ENCODE data around the gene MIA3. TPM values are rescaled to one million over a fixed set of nuclear protein-coding genes. Genes with fewer than 3 reads are reported as not detected.

MIA3 gene
- total and polyA plus RNA-seq, 11 donors: 20.2 to 71.1 (median 58.9) TPM

- no peaks in the 10 kb centered on the region for H3K9me3 ChIP-seq
- no peak for TF ChIP-seq CTCF (IDR thresholded peaks at IDR 0.05)
- no peak for TF ChIP-seq POLR2A (IDR thresholded peaks at IDR 0.05)
- H3K27ac ChIP-seq: peak overlapping the region in 2 of 12 donors; percentile 97 to 98
- 63 to 77% (median 72%) methylated on average over 5 of the region's 5 CpGs for WGBS, 4 donors
- no peak overlapping the region for H3K4me3 ChIP-seq
- peaks cover 0 to 37% (median 26%) of the 10 kb centered on the region in 12 donors for H3K4me1 ChIP-seq
- ATAC-seq (no peak), DNase-seq (no peak)
- peaks cover 0 to 1% (median 0%) of the 10 kb centered on the region in 9 donors for H3K36me3 ChIP-seq
- intact Hi-C loops (cut with DNase I): loop anchor here in 5 of 10 donors (5.0 to 10.0 kb wide), 4 partner anchors 65 to 245 kb away; no protein-coding TSS in a partner anchor
- H3K27me3 ChIP-seq: no peaks in the 10 kb centered on the region
These were observed 91.8 kb downstream of the MIA3 start for GRCh38 chr1:222709700-222710153.

- intact Hi-C loops (cut with DNase I): loop anchor here in 6 of 10 donors (2.0 to 10.0 kb wide), 7 partner anchors 67 to 247 kb away; no protein-coding TSS in a partner anchor
- ATAC-seq: peak; percentile 1 to 51 (median 41)
These were observed 93.7 kb downstream of the MIA3 start for GRCh38 chr1:222711319-222712252.

GRCh38 chr1:222712253-222713090 lies 94.6 kb downstream of the MIA3 start, which contains the start of the genes AIDA and BROX:
Gene AIDA, minus strand, starts transcription at chr1:222712491. Its CDS starts 174 bp downstream, at chr1:222712317.
Gene BROX, plus strand, starts transcription at chr1:222712564. Its CDS starts 3,136 bp downstream, at chr1:222715700.
- ATAC-seq (peak; percentile 90 to 96 (median 95)), DNase-seq (peak; percentile 95 to 98 (median 96))
- no peaks in the 10 kb centered on the region for H3K9me3 ChIP-seq
- intact Hi-C loops (cut with DNase I): loop anchor here in 6 of 10 donors (2.0 to 10.0 kb wide), 7 partner anchors 68 to 248 kb away; no protein-coding TSS in a partner anchor
- H3K4me1 ChIP-seq: peaks cover 0 to 41% (median 30%) of the 10 kb centered on the region in 12 donors
- peaks cover 0 to 29% (median 24%) of the 10 kb centered on the region in 9 donors for H3K36me3 ChIP-seq
- peak within 1 kb of the TSS; percentile 50 to 96 (median 77) for H3K4me3 ChIP-seq
- peak in 1 of 2 donors; percentile 64 for TF ChIP-seq POLR2A (IDR thresholded peaks at IDR 0.05)
- no peak for TF ChIP-seq CTCF (IDR thresholded peaks at IDR 0.05)
- 0 to 4% (median 2%) methylated on average over 25 to 56 of the region's 62 CpGs for WGBS, 4 donors
- H3K27ac ChIP-seq: peak within 1 kb of the TSS; percentile 93 to 100 (median 98)
- H3K27me3 ChIP-seq: no peaks in the 10 kb centered on the region

More at GRCh38 chr1:222711319-222712252, 93.7 kb downstream of the MIA3 start:
- Histone ChIP-seq H3K9me3 (no peaks in the 10 kb centered on the region), H3K27ac (peak overlapping the region; percentile 93 to 100 (median 98)), H3K36me3 (peaks cover 0 to 20% (median 16%) of the 10 kb centered on the region in 9 donors), H3K27me3 (no peaks in the 10 kb centered on the region), H3K4me1 (peaks cover 0 to 42% (median 30%) of the 10 kb centered on the region in 12 donors), H3K4me3 (peak overlapping the region; percentile 50 to 96 (median 77))
- TF ChIP-seq CTCF (IDR thresholded peaks at IDR 0.05) (peak in 1 of 12 donors; percentile 3), POLR2A (IDR thresholded peaks at IDR 0.05) (no peak)
- WGBS, 4 donors: 0% methylated on average over 34 to 42 of the region's 42 CpGs
- DNase-seq: peak; percentile 63 to 73 (median 68)
